HEK293 (cell line): ENCODE data around the gene STARD4.

Experiments used
- CTCF ChIP-seq: fragments of 450-650 bp; formaldehyde crosslinking; IDR thresholded peaks from 2 replicates; pipeline ENCODE4 v1.5.1; 2016; ENCODE audit warnings: missing biosample characterization, missing genetic modification characterization
- ZNF350 ChIP-seq: fragments of 450-650 bp; formaldehyde crosslinking; IDR thresholded peaks from 2 replicates; pipeline ENCODE4 v1.5.0; 2017; ENCODE audit warnings: missing biosample characterization, mild to moderate bottlenecking, missing genetic modification characterization
- ZNF48 ChIP-seq: fragments of 450-650 bp; formaldehyde crosslinking; IDR thresholded peaks from 2 replicates; pipeline ENCODE4 v1.5.1; 2016; ENCODE audit warnings: missing biosample characterization, missing genetic modification characterization

GRCh38 chr5:111486926-111487325 lies 25.4 kb downstream of the STARD4 start:
- TF ChIP-seq CTCF (tag by site-specific recombination) (no peak), ZNF48 (tag by site-specific recombination) (no peak), ZNF350 (no peak)
